Activated CD8-positive, alpha-beta T cell treated with anti-CD3 and anti-CD28 coated beads for 36 hours (primary cell): Measurements from ENCODE around the gene ETS1. TPM values are rescaled to one million over a fixed set of nuclear protein-coding genes. Genes with fewer than 3 reads are reported as not detected.

Experiments
- ATAC-seq: fragments of 200-7000 bp; cut with Tn5 transposase; one replicate; pipeline ENCODE4 v1.10.0; 2021; ENCODE audit warnings: mild to moderate bottlenecking, moderate library complexity
- CTCF ChIA-PET: fragments of 350-600 bp; sonication (Branson Sonifier 250); formaldehyde crosslinking; loops from one replicate; lab custom pipeline; 2021; ENCODE audit warnings: antibody characterized with exemption; lab: Charles Lee
- POLR2A ChIA-PET: fragments of 350-600 bp; sonication (Branson Sonifier 250); formaldehyde crosslinking; loops from one replicate; lab custom pipeline; 2021; ENCODE audit warnings: antibody characterized with exemption; lab: Charles Lee
- DNase-seq: peaks from one replicate; pipeline ENCODE4 v3.0.0-alpha.2; 2020
- H3K27ac Mint-ChIP-seq: one replicate; pipeline ENCODE4 v1.8.0; 2021; ENCODE audit warnings: mild to moderate bottlenecking, mixed read lengths
- H3K27me3 Mint-ChIP-seq: one replicate; pipeline ENCODE4 v1.8.0; 2021; ENCODE audit warnings: mixed read lengths
- H3K36me3 Mint-ChIP-seq: one replicate; pipeline ENCODE4 v1.8.0; 2021; ENCODE audit warnings: low read depth, mixed read lengths
- H3K4me1 Mint-ChIP-seq: one replicate; pipeline ENCODE4 v1.8.0; 2021; ENCODE audit warnings: low read depth, mixed read lengths
- H3K4me3 Mint-ChIP-seq: one replicate; pipeline ENCODE4 v1.8.0; 2021; ENCODE audit warnings: mild to moderate bottlenecking, moderate library complexity, mixed read lengths
- H3K9me3 Mint-ChIP-seq: one replicate; pipeline ENCODE4 v1.8.0; 2021; ENCODE audit warnings: mixed read lengths
- intact Hi-C: fragments of 100-400 bp; cut with micrococcal nuclease; formaldehyde crosslinking; loops from one replicate; pipeline ENCODE4 v1.10.0; 2022
- total RNA-seq, 2 experiments: library from RNA; stranded (reverse); gene quantifications; one replicate each; pipeline ENCODE4 v1.2.3, GENCODE V29; 2021
- TF ChIP-seq, protein P1 (sequence below): fragments of 200-600 bp; IDR thresholded peaks from one replicate; pipeline ENCODE4 v1.8.0; 2022; ENCODE audit warnings: antibody characterized with exemption, mild to moderate bottlenecking

Gene ETS1
- total RNA-seq, 2 experiments from 2014 or later: 527 to 532 TPM

DNA sequence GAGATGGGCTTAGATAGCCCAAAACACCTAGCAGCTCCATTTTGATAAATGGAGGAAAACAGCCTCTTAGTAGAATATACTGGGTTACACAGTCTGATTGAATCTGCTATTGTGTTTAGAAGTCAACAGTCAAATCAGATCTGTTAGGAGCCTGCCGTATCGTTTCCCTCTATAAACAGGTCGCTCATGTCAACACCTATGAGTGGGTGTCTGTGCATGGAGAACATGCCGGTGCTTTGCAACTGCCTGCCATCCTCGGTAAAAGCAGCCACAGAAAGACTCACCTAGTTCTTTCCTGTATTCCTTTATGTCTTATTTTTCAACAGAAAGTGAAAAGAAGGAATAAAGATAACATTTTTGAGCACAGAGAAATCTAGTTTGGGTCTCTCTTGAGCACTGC, 99.4 kb downstream of the ETS1 start:
- intact Hi-C loops: no loop called here
- Mint-ChIP-seq H3K27ac (peak overlapping the region; percentile 98), H3K27me3 (no peaks in the 10 kb centered on the region), H3K36me3 (peaks cover 94% of the 10 kb centered on the region), H3K4me3 (peak overlapping the region; percentile 47), H3K4me1 (peaks cover 94% of the 10 kb centered on the region), H3K9me3 (no peaks in the 10 kb centered on the region)
- ChIA-PET CTCF (interaction anchor here (1.3 kb wide), 1 partner anchor 9 kb away, joined by 3 read pairs; no protein-coding TSS in a partner anchor), POLR2A (interaction anchor here (1.0 to 37.3 kb wide), 8 partner anchors 9 to 197 kb away, joined by 3 to 1082 read pairs (median 4); no protein-coding TSS in a partner anchor)
- peak; percentile 7 for ATAC-seq
- TF ChIP-seq, protein P1, sequence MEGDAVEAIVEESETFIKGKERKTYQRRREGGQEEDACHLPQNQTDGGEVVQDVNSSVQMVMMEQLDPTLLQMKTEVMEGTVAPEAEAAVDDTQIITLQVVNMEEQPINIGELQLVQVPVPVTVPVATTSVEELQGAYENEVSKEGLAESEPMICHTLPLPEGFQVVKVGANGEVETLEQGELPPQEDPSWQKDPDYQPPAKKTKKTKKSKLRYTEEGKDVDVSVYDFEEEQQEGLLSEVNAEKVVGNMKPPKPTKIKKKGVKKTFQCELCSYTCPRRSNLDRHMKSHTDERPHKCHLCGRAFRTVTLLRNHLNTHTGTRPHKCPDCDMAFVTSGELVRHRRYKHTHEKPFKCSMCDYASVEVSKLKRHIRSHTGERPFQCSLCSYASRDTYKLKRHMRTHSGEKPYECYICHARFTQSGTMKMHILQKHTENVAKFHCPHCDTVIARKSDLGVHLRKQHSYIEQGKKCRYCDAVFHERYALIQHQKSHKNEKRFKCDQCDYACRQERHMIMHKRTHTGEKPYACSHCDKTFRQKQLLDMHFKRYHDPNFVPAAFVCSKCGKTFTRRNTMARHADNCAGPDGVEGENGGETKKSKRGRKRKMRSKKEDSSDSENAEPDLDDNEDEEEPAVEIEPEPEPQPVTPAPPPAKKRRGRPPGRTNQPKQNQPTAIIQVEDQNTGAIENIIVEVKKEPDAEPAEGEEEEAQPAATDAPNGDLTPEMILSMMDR: no peak
- peak; percentile 58 for DNase-seq

DNA sequence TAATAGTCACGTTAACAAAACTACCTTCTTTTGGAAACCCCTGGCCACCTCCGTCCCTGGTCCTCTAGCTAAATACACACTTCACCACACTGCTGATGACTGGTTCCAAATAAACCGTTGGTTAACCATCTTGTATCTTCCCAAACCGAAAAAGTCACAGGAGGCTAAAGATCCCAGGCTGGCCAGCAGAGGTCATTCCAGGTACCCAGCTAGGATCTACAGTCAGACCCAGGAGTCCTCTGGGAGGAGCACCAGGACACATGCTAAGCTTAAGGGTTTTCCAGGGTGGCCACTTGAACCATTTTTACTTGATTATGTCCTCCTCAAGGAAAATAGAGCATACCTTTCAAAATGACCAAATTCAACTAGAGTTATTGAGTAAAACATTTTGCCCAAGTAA, 103.2 kb downstream of the ETS1 start:
- POLR2A ChIA-PET: interaction anchor here (0.8 to 37.3 kb wide), 9 partner anchors 5 to 194 kb away, joined by 3 to 1082 read pairs (median 5); no protein-coding TSS in a partner anchor

DNA sequence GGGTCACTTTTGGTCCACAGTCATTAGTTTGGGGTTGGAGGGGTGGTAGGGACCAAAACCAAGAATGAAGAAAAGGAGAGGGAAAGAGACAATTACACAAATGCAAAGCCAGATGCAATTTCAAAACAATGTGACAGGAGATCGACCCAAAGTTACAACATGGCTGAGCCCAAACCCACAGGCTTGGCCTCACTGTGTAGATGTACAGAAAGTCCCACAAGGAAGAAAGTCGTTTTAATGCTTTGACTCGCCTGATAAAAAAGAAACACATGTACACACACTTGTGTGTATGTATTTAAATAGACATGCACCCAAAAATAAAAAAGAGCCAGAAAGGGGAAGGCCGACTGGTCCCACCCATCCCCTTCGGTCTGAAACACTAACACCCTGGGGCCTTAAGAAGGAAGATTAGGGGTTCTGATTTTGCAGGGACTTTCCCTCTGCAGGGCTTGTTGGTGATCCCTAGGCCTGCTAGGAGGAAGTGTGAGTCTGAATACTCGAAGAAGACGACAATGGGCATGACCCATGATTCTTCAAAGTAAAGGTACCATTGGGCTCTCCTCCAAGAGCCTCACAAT, 104.1 kb downstream of the ETS1 start:
- intact Hi-C loops: no loop called here
- peaks cover 95% of the 10 kb centered on the region for H3K36me3 Mint-ChIP-seq
- ATAC-seq: peak; percentile 54
- H3K4me1 Mint-ChIP-seq: peaks cover 92% of the 10 kb centered on the region
- TF ChIP-seq, protein P1: no peak
- DNase-seq: peak; percentile 62
- H3K27ac Mint-ChIP-seq: peak overlapping the region; percentile 94
- CTCF ChIA-PET: interaction anchor here (0.8 to 4.2 kb wide), 13 partner anchors 10 to 326 kb away, joined by 3 to 20 read pairs (median 4); no protein-coding TSS in a partner anchor
- no peaks in the 10 kb centered on the region for H3K9me3 Mint-ChIP-seq
- POLR2A ChIA-PET: interaction anchor here (1.0 to 37.3 kb wide), 8 partner anchors 4 to 193 kb away, joined by 3 to 1082 read pairs (median 8); no protein-coding TSS in a partner anchor
- H3K4me3 Mint-ChIP-seq: peak overlapping the region; percentile 66
- no peaks in the 10 kb centered on the region for H3K27me3 Mint-ChIP-seq

More for the DNA sequence above, 103.2 kb downstream of the ETS1 start:
- TF ChIP-seq, protein P1: no peak
- Mint-ChIP-seq H3K9me3 (no peaks in the 10 kb centered on the region), H3K4me3 (peak overlapping the region; percentile 66), H3K27ac (peak overlapping the region; percentile 94), H3K27me3 (no peaks in the 10 kb centered on the region), H3K36me3 (peaks cover 95% of the 10 kb centered on the region), H3K4me1 (peaks cover 92% of the 10 kb centered on the region)
- ATAC-seq: no peak
- CTCF ChIA-PET: interaction anchor here (0.8 to 4.2 kb wide), 12 partner anchors 10 to 194 kb away, joined by 3 to 20 read pairs (median 4); no protein-coding TSS in a partner anchor
- intact Hi-C loops: no loop called here
- DNase-seq: no peak

DNA sequence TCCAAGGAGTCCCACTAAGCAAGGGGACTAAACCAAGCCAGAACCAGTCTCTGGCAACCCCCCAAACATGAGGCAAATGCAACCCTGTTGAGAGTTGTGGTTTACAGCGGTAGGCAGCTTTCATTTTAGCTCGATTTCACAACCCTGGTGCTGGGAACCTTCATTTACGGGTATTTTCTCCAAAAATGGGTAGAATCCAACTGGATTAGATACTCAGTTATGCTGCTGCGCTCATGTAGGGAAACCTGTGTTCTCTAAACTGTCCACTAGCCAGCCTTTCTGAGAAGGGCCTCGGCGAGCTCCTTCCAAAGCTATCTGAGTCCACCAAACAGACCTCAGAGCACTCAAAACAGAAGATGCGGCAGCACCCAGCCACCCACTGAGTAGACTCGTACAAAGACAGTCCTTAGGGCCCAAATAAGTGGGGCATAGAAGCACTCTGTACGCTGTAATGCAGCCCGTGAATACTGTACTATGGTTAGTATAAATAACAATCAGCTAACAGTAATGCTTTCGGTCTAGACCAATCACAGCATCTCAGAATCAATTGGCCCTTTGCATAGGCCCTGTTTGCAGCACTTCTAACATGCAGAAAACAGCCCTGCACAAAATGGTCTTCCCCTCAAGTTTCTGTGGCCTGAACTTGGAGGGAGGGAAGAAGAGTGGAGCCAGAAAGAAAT, 104.7 kb downstream of the ETS1 start:
- Mint-ChIP-seq H3K4me3 (peak overlapping the region; percentile 66), H3K27me3 (no peaks in the 10 kb centered on the region), H3K9me3 (no peaks in the 10 kb centered on the region), H3K4me1 (peaks cover 90% of the 10 kb centered on the region), H3K27ac (peak overlapping the region; percentile 94), H3K36me3 (peaks cover 93% of the 10 kb centered on the region)
- POLR2A ChIA-PET: interaction anchor here (0.8 to 37.3 kb wide), 8 partner anchors 4 to 192 kb away, joined by 3 to 1082 read pairs (median 6); no protein-coding TSS in a partner anchor
- DNase-seq (peak; percentile 79), ATAC-seq (peak; percentile 66)
- intact Hi-C loops: no loop called here
- TF ChIP-seq, protein P1: no peak
- CTCF ChIA-PET: interaction anchor here (0.8 to 4.2 kb wide), 11 partner anchors 10 to 325 kb away, joined by 3 to 20 read pairs (median 4); no protein-coding TSS in a partner anchor
